ENCODE results near the gene KCNK3.

- TF ChIP-seq, protein P1, sequence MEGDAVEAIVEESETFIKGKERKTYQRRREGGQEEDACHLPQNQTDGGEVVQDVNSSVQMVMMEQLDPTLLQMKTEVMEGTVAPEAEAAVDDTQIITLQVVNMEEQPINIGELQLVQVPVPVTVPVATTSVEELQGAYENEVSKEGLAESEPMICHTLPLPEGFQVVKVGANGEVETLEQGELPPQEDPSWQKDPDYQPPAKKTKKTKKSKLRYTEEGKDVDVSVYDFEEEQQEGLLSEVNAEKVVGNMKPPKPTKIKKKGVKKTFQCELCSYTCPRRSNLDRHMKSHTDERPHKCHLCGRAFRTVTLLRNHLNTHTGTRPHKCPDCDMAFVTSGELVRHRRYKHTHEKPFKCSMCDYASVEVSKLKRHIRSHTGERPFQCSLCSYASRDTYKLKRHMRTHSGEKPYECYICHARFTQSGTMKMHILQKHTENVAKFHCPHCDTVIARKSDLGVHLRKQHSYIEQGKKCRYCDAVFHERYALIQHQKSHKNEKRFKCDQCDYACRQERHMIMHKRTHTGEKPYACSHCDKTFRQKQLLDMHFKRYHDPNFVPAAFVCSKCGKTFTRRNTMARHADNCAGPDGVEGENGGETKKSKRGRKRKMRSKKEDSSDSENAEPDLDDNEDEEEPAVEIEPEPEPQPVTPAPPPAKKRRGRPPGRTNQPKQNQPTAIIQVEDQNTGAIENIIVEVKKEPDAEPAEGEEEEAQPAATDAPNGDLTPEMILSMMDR (IDR thresholded peaks at IDR 0.05): no peak
- no peak for TF ChIP-seq POLR2A (IDR thresholded peaks at IDR 0.05)
Observed at GRCh38 chr2:26735883-26736588, 43.5 kb downstream of the KCNK3 start.
